NCI-H748 treated with DMSO at 0.1 percent for 48 hours (cell line): ENCODE results near the gene HNRNPU.

Experiments used
- DNase-seq: peaks from one replicate; lab custom pipeline; 2025; lab: John Stamatoyannopoulos, UW

The HNRNPU gene

DNA sequence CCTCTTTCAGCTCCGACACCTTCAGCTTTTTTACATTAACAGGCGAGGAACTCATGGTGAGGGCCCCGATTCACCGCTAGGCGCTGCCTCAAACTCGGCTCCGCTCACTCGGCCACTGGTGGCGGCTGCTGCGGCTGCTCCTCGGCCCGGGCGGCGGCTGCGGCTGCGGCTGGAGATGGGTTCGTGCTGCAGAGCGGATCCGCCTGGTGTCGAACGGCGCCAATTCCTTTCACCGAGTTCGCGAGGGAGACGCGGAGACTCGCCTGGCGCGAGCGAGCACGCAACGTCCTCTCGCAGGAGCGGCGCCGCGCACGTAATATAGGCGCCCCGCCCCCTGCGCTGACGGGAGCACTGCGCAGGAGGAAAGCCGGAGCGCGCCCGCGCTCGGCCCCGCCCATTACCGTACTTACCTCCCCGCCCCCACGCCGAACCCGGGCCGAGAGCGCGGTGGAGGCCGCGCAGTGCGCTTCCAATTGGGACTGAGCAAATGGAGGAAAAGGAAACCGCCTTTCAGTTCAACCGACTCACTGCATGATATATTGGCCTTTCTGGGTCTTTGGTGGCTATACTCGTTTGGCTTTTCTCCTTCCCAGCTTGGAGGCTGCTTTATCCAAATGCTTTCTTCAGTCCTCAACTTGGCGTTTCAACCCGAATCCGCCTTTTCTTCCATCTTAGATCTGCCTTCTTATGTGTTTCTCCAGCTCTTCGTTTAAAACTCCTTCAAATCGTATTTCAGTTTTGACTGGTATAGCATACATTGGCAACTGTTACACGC is at the start of gene HNRNPU:
TSS of gene HNRNPU (minus strand) at position 291 of the 775 bp plus-strand sequence. CDS start at position 55, 236 bp downstream.
- peak; percentile 87 for DNase-seq

DNA sequence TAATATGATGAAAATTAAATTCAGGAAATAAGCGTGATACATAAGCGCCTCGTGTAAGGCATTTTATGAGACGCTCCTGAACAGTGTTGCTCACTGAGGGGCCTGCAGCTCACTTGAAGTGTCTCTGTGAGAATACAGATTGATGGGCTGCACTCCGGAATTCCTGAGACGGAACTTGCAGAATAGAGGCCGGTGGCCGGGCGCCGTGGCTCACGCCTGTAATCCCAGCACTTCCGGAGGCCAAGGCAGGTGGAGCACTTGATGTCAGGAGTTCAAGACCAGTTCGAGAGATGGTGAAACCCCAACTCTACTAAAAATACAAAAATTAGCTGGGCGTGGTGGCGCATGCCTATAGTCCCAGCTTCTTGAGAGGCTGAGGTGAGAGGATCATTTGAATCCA is 49.5 kb upstream of the HNRNPU start:
- DNase-seq = no peak

GRCh38 chr1:244904119-244904518 is 39.8 kb upstream of the HNRNPU start:
- DNase-seq = no peak

DNA sequence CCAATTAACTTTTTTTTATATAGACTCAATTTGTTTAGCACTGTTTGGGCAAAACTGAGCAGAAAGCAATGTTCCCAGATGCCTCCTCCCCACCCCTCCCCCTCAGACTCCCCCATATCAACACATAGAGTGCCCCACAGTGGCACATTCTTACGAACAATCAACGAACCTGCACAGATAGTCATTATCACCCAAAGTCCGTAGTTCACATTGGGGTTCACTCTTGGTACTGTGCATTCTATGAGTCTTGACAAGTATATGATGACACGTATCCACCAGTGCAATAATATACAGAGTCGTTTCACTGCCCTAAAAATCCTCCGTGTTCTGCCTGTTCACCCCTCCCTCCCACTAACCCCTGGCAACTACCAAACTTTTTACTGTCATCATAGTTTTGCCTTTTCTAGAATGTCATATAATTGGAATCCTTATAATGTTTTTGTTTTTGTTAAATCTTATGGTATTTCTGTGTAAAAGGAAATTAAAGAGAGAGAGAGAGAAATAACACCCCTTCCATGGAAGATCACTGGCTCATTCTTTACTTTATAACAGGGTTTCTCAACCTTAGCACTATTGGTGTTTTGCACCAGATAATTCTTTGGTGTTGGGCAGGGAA is 37.2 kb upstream of the HNRNPU start:
- no peak for DNase-seq

DNA sequence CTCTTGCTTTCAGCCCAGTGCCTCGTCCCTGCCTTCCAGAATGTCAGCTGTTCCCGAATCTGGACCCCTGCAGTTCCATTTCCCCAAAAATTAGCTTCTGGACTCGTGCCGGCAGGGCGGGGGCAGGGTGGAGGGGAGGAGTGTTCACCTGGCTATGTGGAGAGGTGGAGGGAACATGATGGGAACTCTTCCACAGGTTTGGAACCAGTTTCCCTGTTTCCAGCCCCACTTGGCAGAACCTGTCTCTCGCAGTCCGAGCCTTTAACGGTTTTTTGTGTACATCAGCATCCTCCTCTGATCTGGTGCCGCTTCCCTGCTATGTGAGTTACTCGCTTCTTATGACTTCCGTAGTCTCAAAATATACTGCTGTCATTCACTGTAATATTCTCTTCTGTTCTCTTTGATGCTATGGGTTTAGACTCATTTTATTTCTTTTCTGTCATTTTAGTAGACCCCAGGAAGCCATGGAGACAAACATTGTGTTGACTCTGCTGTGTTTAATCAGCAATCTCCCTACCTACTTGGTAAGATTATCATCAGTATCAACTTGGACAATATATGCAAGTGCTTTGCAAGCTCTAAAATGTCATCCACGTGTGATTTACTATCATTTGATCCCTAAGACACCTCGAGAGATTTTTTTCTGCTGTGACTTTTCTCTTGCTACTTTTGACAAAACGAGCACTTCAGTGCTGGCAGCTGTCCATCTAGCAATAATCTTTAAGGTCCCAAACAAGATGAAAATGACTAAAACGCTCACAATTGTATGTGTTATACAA is 33.3 kb upstream of the HNRNPU start:
- DNase-seq = no peak

GRCh38 chr1:244896550-244896949 is 32.2 kb upstream of the HNRNPU start:
- no peak for DNase-seq

DNA sequence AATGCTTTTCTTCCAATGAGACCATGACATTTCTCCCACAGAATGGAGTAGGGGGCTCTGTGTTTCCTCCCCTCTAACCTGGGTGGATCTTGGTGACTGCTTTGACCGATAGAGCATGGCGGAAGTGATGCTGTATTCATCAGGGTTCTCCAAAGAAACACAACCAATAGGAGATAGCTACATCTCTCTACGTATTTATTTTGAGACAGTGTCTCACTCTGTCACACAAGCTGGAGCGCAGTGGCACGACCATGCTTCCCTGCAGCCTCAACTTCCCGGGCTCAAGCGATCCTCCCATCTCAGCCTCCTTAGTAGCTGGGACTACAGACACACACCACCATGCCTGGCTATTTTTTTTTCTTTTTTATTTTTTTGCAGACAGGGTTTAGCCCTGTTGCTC is 29.5 kb upstream of the HNRNPU start:
- DNase-seq = no peak

- no peak for DNase-seq
These were observed 22.9 kb upstream of the HNRNPU start for GRCh38 chr1:244887281-244887680.

GRCh38 chr1:244881552-244882280 is 17.4 kb upstream of the HNRNPU start:
- DNase-seq = no peak

DNA sequence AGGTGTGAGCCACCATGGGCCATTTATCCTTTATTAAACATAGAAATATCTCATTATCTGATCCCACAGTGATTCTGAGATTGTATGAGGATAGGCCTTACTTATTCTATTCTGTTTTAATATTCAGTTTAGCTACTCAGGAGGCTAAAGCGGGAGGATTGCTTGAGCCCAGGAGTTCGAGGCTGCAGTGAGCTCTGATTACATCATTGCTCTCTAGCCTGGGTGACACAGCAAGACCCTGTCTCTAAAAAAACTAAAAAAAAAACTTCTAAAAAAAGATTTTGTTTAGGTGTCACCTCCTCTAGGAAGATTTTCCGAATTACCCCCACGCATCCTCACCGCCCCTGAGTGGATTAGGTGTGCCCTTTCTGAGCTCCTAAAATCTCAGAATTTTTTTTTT is 14.3 kb upstream of the HNRNPU start:
- no peak for DNase-seq

DNA sequence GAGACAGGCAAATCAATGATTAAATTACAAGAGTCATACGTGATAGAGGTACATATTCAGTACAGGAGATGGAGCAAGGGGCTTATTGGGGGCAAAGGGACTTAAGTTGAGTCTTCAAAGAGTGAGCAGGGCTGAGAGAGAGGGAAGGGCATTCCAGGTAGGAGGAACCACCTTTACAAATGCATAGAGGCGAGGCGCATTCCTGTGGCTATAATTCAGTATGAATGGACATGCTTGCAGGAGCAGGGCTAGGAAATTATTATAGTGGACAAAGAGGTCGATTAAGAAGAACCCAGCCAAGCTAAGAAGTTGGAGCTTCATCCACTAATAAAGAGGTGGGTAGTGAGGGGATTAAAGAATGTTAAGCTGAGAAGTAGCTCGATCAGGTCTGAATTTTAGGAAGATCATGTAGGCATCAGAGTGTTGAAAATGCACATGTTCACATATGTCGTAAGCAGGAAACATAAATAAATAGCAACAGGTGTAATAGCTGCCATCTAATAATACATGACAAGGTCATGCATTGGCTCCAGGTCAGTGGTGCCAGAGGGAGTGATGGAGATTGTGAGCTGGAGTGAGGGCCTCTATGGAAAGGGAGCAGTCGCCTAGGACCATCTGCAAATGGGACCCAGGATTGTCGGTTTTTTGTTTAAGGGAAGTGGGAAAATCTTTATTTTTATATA is 12.0 kb upstream of the HNRNPU start:
- DNase-seq = no peak

- no peak for DNase-seq
These were observed 10.7 kb upstream of the HNRNPU start for GRCh38 chr1:244874974-244875579.

- DNase-seq = no peak
These were observed 5.6 kb upstream of the HNRNPU start for GRCh38 chr1:244869950-244870349.

- DNase-seq = no peak
These were observed 5.1 kb upstream of the HNRNPU start for GRCh38 chr1:244869364-244869827.

DNA sequence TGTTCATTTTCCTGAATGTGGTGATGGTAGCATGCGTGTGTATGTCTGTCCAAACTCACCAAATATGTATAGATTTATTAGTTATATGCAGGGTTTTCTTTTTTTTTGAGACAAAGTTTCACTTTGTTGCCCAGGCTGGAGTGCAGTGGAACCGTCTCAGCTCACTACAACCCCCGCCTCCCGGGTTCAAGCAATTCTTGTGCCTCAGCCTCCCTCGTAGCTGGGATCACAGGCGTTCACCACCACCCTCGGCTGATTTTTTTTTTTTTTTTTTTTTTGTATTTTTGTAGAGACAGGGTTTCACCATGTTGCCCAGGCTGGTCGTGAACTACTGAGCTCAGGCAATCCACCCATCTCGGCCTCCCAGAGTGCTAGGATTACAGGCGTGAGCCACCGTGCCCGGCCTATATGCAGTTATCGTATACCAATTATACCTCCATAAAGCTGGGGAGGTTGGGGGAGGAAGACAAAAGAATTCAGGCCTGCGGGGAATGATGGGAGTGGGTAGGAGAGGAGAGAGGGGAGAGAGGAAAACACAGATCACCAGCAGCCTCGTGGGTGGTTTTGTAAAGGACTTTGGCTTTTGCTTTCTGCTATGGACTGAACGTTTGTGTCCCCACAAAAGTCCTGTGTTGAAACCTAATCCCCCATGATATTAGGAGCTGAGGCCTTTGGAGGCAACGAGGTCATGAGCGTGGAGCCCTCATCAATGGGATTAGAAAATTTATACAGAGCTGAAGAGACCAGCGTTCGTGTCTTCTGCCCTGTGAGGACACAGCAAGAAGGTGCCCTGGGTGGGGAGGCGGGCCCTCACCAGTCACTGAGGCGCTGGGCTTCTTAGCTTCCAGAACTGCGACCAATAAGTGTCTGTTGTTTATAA is 4.4 kb upstream of the HNRNPU start:
- DNase-seq = no peak

GRCh38 chr1:244866355-244866754 is 2.0 kb upstream of the HNRNPU start:
- no peak for DNase-seq

DNA sequence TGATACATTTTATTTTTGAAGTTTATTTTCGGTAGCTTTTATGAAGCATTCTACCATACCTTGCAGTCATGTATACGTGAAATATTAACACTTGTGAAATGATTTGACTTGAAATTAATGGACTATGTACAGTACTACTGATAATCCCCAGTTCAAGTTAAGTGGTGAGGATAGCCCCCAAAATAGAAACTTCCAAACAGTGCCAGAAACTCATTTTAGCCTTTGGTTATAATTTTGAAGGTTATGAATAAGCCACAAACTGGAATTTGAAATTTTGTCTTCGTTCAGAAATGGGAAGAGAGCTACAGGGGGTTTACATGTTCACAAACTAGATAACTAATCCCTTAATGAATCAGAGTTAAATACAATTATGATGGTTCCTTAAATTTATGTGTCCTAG is 1.5 kb upstream of the HNRNPU start:
- DNase-seq = no peak

DNA sequence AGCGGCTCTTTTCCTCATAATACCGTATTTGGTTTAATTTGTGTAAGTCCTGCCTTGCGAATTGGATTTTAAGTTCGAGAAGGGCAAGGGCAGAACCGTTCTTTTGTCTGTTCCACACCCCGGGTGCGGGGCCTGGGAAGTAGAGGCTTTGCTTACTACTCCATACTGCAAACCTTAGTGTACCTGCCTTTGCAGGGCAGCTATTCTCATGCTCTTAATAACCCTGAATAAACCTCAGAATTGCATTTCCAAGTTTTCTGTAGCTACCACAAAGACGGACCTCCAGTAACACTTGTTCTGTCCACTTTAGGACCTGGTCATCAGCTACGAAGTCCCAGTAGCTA is 657 bp upstream of the HNRNPU start:
- peak; percentile 49 for DNase-seq

- peak; percentile 21 for DNase-seq
These were observed 671 bp downstream of the HNRNPU start for GRCh38 chr1:244863491-244864252.
